CD14-positive monocyte (primary cell): Measurements from ENCODE around the gene IFT172. TPM values are rescaled to one million over a fixed set of nuclear protein-coding genes. Genes with fewer than 3 reads are reported as not detected.

Experiments used
- DNase-seq, 3 donors: peaks; one replicate each; pipeline ENCODE4 v3.0.0-alpha.2; 2011 to 2022
- H2AFZ ChIP-seq: 2 replicates; pipeline ENCODE4 v1.6.0; 2012; ENCODE audit warnings: mild to moderate bottlenecking, low read depth, low read length, inconsistent platforms; ENCODE audit not compliant: insufficient read depth, poor library complexity, severe bottlenecking
- H3K27ac ChIP-seq, 2 donors: 1 replicate in 1 of 2; 2 replicates in 1 of 2; pipeline ENCODE4 v1.5.1; 2012 to 2013; ENCODE audit warnings: low read length in 2 of 2, control low read depth in 1 of 2, inconsistent platforms in 1 of 2, low read depth in 1 of 2, mild to moderate bottlenecking in 1 of 2
- H3K27me3 ChIP-seq, 2 donors: one replicate each; pipeline versions ENCODE4 v1.6.0 to v1.6.1; 2011 to 2013; ENCODE audit warnings: low read length in 2 of 2; ENCODE audit not compliant: control insufficient read depth in 2 of 2, insufficient read depth in 2 of 2
- H3K36me3 ChIP-seq, 2 donors: replicated peaks in 1 of 2; 1 replicate in 1 of 2; 2 replicates in 1 of 2; pipeline versions ENCODE4 v1.5.1 to v1.6.1; 2012 to 2013; ENCODE audit warnings: low read length in 2 of 2, control low read depth in 1 of 2, inconsistent platforms in 1 of 2, mild to moderate bottlenecking in 1 of 2; ENCODE audit not compliant: insufficient read depth in 2 of 2, control insufficient read depth in 1 of 2
- H3K4me1 ChIP-seq, 2 donors: 1 replicate in 1 of 2; 2 replicates in 1 of 2; pipeline versions ENCODE4 v1.5.1 to v1.6.1; 2012 to 2013; ENCODE audit warnings: low read length in 2 of 2, control low read depth in 1 of 2, inconsistent platforms in 1 of 2, mild to moderate bottlenecking in 1 of 2, moderate library complexity in 1 of 2; ENCODE audit not compliant: insufficient read depth in 2 of 2, control insufficient read depth in 1 of 2
- H3K4me2 ChIP-seq: replicated peaks from 2 replicates; pipeline ENCODE3; 2012; ENCODE audit warnings: low read length, moderate library complexity, mild to moderate bottlenecking; ENCODE audit not compliant: poor library complexity, severe bottlenecking; ENCODE audit errors: extremely low read depth
- H3K4me3 ChIP-seq, 3 experiments: fragments of 200-600 bp in 1 of 3; sonication (generic) in 1 of 3; replicated peaks in 1 of 3; 1 replicate in 2 of 3; 2 replicates in 1 of 3; pipeline ENCODE4 v1.5.1; 2011 to 2013; ENCODE audit warnings: low read length in 3 of 3, mild to moderate bottlenecking in 3 of 3, control low read depth in 2 of 3, low read depth in 2 of 3, inconsistent platforms in 1 of 3, moderate library complexity in 1 of 3
- H3K79me2 ChIP-seq: 2 replicates; pipeline ENCODE4 v1.6.0; 2012; ENCODE audit warnings: mild to moderate bottlenecking, control low read depth, inconsistent platforms, low read length, moderate library complexity; ENCODE audit not compliant: insufficient read depth
- H3K9ac ChIP-seq: 2 replicates; pipeline ENCODE4 v1.6.0; 2017; ENCODE audit warnings: low read length, mild to moderate bottlenecking; ENCODE audit not compliant: insufficient read depth, poor library complexity, severe bottlenecking
- H3K9me3 ChIP-seq, 2 donors: replicated peaks in 1 of 2; 1 replicate in 1 of 2; 2 replicates in 1 of 2; pipeline versions ENCODE4 v1.5.1 to v1.6.1; 2012 to 2013; ENCODE audit warnings: low read length in 2 of 2, control low read depth in 1 of 2; ENCODE audit not compliant: control insufficient read depth in 1 of 2, insufficient read depth in 1 of 2
- H4K20me1 ChIP-seq: 2 replicates; pipeline ENCODE4 v1.6.0; 2012; ENCODE audit warnings: mild to moderate bottlenecking, low read length, control low read depth, moderate library complexity; ENCODE audit not compliant: insufficient read depth
- H3K27ac Mint-ChIP-seq, 7 donors: one replicate each; pipeline ENCODE4 v1.8.0; 2020; ENCODE audit warnings: mild to moderate bottlenecking in 7 of 7, mixed read lengths in 7 of 7, moderate library complexity in 6 of 7, inconsistent platforms in 2 of 7
- H3K27me3 Mint-ChIP-seq, 3 donors: one replicate each; pipeline ENCODE4 v1.8.0; 2021 to 2022; ENCODE audit warnings: low read depth in 3 of 3, mild to moderate bottlenecking in 3 of 3, mixed read lengths in 3 of 3, moderate library complexity in 3 of 3, inconsistent platforms in 1 of 3
- H3K36me3 Mint-ChIP-seq, 2 donors: one replicate each; pipeline ENCODE4 v1.8.0; 2020; ENCODE audit warnings: mixed read lengths in 2 of 2, inconsistent platforms in 1 of 2, mild to moderate bottlenecking in 1 of 2
- H3K4me1 Mint-ChIP-seq: one replicate; pipeline ENCODE4 v1.8.0; 2020; ENCODE audit warnings: mild to moderate bottlenecking, mixed read lengths
- H3K4me3 Mint-ChIP-seq, 2 donors: one replicate each; pipeline ENCODE4 v1.8.0; 2020; ENCODE audit warnings: mild to moderate bottlenecking in 2 of 2, mixed read lengths in 2 of 2, moderate library complexity in 1 of 2
- H3K9me3 Mint-ChIP-seq, 7 donors: one replicate each; pipeline ENCODE4 v1.8.0; 2020 to 2022; ENCODE audit warnings: mixed read lengths in 7 of 7, mild to moderate bottlenecking in 6 of 7, moderate library complexity in 6 of 7, inconsistent platforms in 2 of 7
- WGBS: methylation state at CpG from one replicate; pipeline ENCODE4 v1.1.5; 2013; ENCODE audit warnings: missing lambda C conversion rate; ENCODE audit not compliant: insufficient coverage; 5-methylcytosine and 5-hydroxymethylcytosine counted together
- intact Hi-C, 2 donors: fragments of 100-400 bp; cut with micrococcal nuclease; formaldehyde crosslinking; loops; one replicate each; pipeline versions ENCODE4 v1.15.0 to v1.15.1; 2023
- polyA plus RNA-seq, 3 donors: library from polyadenylated mRNA; depleted of rRNA in 1 of 3; unstranded in 2 of 3; stranded (reverse) in 1 of 3; fragments of 300-500 nt in 2 of 3; fragments of >200 nt in 1 of 3; fragmentation: Illumina TruSeq in 2 of 3; gene quantifications; 1 replicate in 2 of 3; 2 replicates in 1 of 3; pipeline ENCODE4 v1.2.3, GENCODE V29; 2012 to 2021
- TF ChIP-seq, protein P1 (sequence below): fragments of 200-600 bp; IDR thresholded peaks from one replicate; pipeline ENCODE4 v1.8.0; 2022; ENCODE audit warnings: antibody characterized with exemption, mild to moderate bottlenecking

The IFT172 gene
- polyA plus RNA-seq, 3 donors, result 1.7 to 12.8 (median 3.6) TPM

DNA sequence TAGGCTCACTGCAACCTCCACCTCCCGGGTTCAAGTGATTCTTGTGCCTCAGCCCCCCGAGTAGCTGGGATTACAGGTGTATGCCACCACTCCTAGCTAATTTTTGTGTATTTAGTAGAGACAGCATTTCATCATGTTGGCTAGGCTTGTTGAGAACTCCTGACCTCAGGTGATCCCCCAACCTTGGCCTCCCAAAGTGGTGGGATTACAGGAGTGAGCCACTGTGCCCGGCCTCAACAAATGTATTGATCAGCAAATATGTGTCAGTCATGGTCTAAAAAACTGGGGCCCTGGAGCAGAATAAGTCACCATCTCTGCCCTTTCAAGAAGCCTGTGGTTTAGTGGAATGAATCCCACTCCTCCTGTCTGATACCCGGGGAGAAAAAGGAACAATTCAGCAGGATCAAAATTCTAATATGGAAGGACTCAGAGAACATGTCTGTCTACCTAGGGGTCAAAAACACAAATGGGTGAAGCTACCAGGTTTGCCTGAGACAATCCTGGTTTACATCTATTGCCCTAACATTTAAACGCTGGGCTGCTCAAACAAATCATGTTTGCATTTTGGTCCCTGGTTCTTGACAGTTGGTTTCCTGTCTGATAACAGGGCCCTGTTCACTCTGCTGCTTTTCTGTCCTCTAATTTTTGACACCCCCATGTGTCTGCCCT, 28.7 kb upstream of the IFT172 start:
- Histone ChIP-seq H3K9ac (no peak overlapping the region), H3K36me3 (no peaks in the 10 kb centered on the region), H3K9me3 (no peaks in the 10 kb centered on the region), H3K27me3 (peaks cover 0 to 6% of the 10 kb centered on the region in 2 donors), H3K27ac (no peak overlapping the region), H3K4me3 (no peak overlapping the region), H3K4me2 (no peak overlapping the region), H2AFZ (no peak overlapping the region), H3K79me2 (no peaks in the 10 kb centered on the region), H4K20me1 (no peaks in the 10 kb centered on the region), H3K4me1 (no peaks in the 10 kb centered on the region)
- DNase-seq, result no peak
- no peaks in the 10 kb centered on the region for H3K4me1 Mint-ChIP-seq
- intact Hi-C loops, result no loop called here
- WGBS, result 90% methylated on average over 2 of the region's 5 CpGs
- H3K27me3 Mint-ChIP-seq, result peaks cover 1 to 10% (median 1%) of the 10 kb centered on the region in 3 donors
- no peak overlapping the region for H3K4me3 Mint-ChIP-seq
- peak overlapping the region in 2 of 7 donors; percentile 21 to 31 for H3K27ac Mint-ChIP-seq
- TF ChIP-seq, protein P1, sequence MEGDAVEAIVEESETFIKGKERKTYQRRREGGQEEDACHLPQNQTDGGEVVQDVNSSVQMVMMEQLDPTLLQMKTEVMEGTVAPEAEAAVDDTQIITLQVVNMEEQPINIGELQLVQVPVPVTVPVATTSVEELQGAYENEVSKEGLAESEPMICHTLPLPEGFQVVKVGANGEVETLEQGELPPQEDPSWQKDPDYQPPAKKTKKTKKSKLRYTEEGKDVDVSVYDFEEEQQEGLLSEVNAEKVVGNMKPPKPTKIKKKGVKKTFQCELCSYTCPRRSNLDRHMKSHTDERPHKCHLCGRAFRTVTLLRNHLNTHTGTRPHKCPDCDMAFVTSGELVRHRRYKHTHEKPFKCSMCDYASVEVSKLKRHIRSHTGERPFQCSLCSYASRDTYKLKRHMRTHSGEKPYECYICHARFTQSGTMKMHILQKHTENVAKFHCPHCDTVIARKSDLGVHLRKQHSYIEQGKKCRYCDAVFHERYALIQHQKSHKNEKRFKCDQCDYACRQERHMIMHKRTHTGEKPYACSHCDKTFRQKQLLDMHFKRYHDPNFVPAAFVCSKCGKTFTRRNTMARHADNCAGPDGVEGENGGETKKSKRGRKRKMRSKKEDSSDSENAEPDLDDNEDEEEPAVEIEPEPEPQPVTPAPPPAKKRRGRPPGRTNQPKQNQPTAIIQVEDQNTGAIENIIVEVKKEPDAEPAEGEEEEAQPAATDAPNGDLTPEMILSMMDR, result no peak
- no peaks in the 10 kb centered on the region for H3K36me3 Mint-ChIP-seq
- H3K9me3 Mint-ChIP-seq, result peaks cover 0 to 3% (median 0%) of the 10 kb centered on the region in 7 donors

DNA sequence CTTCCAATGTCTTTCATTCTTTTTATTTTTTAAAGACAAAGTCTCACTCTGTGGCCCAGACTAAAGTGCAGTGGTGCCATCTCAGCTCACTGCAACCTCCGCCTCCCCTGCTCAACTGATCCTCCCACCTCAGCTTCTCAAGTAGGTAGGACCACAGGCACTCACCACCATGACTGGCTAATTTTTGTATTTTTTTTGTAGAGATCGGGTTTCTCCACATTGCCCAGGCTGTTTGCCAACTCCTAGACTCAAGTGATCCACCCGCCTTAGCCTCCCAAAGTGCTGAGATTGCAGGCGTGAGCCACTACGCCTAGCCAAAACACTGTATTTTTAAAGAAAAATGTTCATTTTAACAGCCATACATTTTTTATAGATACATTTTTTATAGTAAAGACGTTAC, 19.8 kb upstream of the IFT172 start:
- WGBS, result no CpG with 5 or more reads among the region's 6 CpGs

More for the DNA sequence above, 19.8 kb upstream of the IFT172 start:
- Histone ChIP-seq H3K27ac (no peak overlapping the region), H3K79me2 (no peaks in the 10 kb centered on the region), H3K36me3 (no peaks in the 10 kb centered on the region), H3K9me3 (no peaks in the 10 kb centered on the region), H2AFZ (no peak overlapping the region), H4K20me1 (no peaks in the 10 kb centered on the region), H3K4me1 (no peaks in the 10 kb centered on the region), H3K4me3 (no peak overlapping the region), H3K27me3 (peaks cover 0 to 2% of the 10 kb centered on the region in 2 donors), H3K4me2 (no peak overlapping the region), H3K9ac (no peak overlapping the region)
- Mint-ChIP-seq H3K9me3 (no peaks in the 10 kb centered on the region), H3K27me3 (peaks cover 13 to 25% (median 20%) of the 10 kb centered on the region in 3 donors), H3K4me3 (no peak overlapping the region), H3K27ac (no peak overlapping the region), H3K36me3 (no peaks in the 10 kb centered on the region), H3K4me1 (no peaks in the 10 kb centered on the region)
- no peak for DNase-seq
- TF ChIP-seq, protein P1, result no peak
- intact Hi-C loops, result no loop called here
